GDM1 (cell line): ENCODE results near the gene LDHD.
"Not testable (repeated sequence)": the region's sequence is repeated elsewhere in the genome, so short reads cannot be mapped to it uniquely, and the experiment has no call there.

ENCODE experiments used
- DNase-seq: peaks from one replicate; lab custom pipeline; 2025; lab: John Stamatoyannopoulos, UW

Gene LDHD

DNA sequence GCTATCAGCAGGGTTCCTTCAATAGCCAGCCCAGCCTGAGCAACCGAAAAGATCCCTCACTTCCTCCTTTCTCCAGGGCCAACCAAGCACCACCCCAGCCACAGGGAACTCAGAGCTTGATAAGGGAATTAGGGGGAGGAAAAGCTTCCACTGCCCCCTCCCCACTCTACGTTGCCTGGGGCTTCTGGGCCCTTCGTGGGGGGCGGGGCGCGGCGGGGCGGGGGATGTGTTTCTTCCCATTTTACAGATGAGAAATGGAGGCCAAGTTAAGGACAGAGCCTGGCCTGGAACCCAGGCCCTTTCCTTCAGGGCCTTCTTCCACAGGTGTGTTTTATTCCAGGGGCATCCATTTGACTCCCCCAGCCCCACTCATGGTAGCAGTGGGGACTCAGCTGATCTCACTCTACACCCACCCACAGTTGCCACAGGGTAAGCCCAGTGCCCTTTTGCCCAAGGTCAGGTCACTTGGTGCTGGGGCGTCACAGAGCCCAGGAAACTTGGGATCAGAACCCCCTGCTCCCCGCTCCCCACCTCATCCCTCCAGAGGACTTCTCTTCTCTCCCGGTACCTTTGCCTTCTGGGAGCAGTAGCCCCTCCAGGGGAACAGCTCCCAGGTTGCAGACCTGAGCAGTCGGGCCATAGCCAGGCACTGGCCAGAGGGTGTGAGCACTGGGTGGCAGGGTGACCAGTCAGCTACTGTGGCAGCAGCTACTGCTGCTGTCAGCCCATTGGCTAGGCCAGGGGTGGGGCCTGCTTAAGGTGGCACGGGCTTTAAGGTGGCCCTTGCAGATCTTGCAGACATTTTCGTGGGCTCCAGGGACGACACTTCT, at the start of gene LDHD:
Gene LDHD, minus strand, starts transcription at position 700 of the 830 bp plus-strand sequence. Its CDS starts 60 bp downstream, at position 640.
- peak; percentile 4 for DNase-seq

DNA sequence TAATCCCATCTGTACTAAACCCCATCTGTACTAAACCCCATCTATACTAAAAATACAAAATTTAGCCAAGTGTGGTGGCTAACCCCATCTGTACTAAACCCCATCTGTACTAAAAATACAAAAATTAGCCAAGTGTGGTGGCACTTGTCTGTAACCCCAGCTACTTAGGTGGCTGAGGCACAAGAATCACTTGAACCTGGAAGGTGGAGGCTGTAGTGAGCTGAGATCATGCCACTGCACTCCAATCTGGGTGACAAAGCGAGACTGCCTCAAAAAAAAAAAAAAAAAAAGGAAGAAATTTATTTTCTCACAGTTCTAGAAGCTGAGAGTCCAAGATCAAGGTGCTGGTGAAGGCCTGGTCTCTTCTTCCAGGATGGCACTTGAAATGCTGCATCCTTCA, 43.8 kb upstream of the LDHD start:
- DNase-seq: no peak

DNA sequence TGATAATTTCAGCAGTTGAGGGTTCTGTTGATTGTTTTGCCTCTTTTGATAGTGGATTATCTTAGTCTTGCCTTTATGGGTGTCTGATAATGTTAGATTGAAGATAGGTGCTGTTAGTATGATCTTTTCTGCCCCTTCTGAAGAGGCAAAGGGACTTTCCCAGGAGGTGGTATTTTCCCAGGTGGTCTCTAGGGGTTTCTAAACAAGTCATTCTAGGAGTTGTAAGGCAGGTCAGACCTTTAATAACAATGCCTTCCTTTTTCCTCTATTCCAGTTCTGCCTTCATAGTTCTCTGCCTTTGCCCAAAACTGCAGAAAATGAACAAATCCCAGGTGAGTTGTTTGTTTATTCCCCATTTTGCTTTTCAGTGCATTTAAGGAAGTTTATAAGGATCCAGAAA, 36.1 kb upstream of the LDHD start:
- DNase-seq: no peak

DNA sequence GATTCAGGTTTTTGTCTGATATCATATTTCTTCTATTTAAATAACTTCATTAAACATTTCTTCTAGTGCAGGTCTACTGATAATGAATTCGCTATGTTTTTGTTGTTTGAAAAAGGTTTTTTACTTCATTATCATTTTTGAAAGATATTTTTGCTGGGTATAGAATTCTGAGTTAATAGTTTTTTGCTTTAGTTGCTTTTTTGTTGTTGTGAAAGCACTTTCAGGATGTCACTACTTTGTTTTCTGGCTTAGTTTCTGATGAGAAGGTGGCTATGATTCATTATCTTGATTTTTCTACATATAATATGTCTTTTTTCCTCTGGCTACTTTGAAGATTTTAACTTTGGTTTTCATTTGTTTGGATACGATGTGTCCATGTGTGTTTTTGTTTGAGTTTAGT, 35.2 kb upstream of the LDHD start:
- DNase-seq: no peak

DNA sequence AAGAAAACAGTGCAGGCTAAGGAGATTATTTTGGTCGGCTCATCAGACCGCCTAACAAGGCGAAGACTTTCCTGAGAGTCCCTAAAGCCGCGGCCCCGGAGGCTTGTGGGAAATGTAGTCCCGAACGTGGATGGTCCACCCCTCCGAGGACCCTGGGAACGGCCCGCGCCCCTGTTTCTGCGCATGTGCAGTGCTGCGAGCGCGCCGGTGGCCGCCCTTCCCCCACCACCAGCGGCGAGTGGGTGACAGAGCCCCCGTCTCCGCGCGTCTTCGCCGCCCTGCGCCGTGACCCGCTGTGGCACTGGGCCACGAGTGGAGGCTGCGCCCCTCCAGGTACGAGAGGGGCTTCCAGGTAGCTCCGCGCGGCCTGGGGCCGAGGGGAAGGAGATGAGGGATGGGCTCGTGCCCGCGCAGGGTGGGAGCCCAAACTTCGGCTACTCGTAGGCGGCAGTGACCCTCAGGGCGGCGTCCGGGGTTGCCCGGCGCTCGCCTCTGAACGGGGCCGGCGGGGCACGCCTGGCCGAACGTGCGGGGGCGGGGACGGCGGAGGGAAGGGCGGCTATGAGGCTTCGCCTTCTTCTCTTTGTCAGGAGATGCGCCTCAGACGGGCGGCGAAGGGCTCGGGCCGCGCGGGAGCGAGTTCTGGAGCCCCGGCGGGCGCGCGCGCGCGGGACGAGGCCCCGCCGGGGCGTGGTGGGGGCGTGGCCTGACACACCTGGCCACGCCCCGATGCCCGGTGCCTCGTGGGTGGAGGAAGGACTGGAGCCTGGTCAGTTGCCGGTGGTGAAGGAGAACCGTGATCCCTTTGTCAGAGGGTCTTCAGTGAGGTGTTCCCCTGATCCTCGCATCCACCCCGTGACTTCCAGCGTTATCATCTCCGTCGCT, 32.0 kb upstream of the LDHD start, which contains the start of gene ZFP1:
Gene ZFP1, plus strand, starts transcription at position 214 of the 885 bp plus-strand sequence. CDS start 4,428 bp downstream, outside the sequence.
- DNase-seq: peak; percentile 81

DNA sequence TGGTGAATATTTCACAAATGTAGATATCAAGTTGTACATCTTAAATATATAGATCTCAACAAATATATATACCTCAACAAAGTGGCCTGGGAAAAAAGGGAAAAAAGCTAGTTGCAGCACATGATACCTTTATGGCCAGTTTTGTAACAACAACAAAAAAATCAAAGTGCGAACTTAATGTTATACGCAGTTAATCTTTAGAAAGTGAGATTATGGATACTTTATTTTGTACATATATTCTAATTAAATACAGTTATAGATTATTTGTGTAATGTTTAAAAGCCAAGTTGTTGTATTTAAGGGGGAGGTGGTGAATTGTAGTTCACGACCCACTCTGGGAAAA, 31.4 kb upstream of the LDHD start:
- no peak for DNase-seq

DNA sequence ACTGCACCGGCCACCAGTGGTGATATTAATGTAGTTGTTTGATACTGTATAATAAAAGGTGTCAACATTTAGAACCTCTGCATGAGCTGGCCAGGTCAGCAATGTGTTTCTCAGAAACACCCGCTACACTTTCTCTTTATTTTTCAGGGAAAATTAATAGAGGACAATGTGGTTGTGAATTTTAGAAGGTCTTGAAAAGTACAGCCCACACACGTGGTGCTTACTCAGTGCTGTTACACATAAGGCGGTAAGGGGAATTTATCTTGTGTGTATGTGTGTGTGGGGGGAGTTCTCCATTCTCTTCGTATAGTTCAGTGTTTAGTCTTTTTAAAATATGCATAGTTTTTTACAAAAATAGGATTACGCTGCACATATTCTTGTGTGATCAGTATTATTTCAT, 27.4 kb upstream of the LDHD start:
- DNase-seq: no peak

DNA sequence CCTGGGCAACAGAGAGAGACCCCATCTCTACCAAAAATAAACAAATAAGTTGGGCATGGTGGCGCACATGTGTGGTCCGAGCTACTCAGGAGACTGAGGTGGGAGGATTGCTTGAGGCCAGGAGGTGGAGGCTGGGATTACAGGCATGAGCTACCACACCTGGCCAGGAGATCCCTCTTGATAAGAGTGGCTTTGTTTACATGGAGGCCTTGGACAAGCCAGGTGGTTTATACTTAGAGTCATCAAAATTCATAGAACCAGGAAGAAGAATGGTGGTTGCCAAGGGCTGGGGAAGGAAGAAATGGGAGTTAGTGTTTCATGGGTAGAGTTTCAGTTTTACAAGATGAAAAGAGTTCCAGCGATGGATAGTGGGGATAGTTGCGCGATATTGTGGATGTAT, 22.9 kb upstream of the LDHD start:
- no peak for DNase-seq

DNA sequence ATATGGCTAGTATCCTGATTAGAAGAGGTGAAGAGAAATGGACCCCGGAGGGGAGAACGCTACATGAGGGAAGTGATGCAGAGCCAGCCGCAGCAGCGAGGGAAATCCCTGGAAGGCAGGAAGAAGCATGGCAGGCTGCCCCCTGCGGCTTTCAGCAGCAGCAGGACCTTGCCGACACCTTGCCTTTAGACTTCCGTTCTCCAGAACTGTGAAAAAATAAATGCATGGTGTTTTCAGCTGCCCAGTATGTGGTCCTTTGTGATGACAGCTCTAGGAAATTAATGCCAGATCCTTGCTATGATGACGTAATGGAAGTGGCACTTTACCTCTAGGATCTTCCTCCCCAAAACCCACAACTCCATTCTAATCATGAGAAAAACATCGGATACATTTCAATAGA, 22.1 kb upstream of the LDHD start:
- DNase-seq: no peak

DNA sequence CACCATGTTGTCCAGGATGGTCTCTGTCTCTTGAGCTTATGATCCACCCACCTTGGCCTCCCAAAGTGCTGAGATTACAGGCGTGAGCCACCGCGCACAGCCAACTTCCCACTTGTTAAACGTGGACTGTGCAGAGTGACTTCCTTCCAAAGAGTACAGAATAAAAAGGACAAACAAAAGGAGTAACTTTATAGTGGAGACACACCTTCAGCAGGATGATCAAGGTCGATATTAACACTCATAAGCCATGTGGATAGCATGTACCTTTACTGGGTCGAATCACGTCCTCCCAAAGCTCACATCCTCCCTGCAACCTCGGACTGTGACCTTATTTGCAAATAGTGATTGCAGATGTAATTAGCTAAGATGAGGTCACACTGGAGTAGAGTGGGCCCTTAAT, 21.7 kb upstream of the LDHD start:
- DNase-seq: no peak

DNA sequence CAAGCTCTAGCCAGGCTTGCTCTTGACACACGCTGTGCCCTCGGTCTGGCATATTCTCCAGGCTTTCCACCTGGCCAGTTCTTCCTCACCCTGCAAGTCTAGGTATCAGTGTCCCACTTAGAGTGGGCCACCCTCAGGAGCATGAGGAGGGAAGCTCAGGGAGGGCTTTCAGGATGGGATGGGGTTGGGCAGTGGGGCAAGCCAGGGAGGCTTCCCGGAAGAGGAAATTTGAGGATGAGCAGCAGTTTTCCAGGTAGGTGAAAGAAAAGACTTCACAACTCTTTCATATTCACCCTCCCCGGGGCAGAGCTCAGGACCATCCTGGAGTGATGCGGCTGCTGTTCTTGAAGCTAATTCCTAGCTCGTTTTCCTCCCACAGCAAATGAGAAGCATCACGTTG, 14.5 kb upstream of the LDHD start:
- no peak for DNase-seq

DNA sequence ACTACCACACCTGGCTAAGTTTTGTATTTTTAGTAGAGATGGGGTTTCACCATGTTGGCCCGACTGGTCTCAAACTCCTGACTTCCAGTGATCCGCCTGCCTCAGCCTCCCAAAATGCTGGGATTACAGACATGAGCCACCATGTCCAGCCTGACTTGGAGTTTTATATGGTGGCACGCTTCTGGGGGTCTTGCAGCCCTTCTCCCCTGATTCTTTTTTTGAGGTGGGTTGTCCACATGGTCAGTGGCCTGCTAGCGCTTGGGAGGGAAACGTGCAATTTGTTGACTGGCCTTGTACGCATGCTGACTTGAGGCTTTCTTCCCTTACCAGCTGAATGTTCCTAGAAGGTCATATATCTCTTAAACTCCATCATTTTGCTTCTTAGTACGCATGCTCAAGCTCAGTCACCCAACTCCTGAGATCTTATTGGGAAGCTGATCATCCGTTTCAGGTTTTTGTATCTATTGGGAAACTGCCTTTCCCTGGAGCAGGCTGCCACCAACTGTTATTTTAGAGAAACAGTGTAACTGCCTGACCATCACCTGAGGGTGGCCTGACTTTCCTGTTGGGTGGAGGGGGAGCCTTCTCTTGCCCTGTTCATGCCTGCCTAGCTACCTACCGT, 13.7 kb upstream of the LDHD start:
- no peak for DNase-seq

DNA sequence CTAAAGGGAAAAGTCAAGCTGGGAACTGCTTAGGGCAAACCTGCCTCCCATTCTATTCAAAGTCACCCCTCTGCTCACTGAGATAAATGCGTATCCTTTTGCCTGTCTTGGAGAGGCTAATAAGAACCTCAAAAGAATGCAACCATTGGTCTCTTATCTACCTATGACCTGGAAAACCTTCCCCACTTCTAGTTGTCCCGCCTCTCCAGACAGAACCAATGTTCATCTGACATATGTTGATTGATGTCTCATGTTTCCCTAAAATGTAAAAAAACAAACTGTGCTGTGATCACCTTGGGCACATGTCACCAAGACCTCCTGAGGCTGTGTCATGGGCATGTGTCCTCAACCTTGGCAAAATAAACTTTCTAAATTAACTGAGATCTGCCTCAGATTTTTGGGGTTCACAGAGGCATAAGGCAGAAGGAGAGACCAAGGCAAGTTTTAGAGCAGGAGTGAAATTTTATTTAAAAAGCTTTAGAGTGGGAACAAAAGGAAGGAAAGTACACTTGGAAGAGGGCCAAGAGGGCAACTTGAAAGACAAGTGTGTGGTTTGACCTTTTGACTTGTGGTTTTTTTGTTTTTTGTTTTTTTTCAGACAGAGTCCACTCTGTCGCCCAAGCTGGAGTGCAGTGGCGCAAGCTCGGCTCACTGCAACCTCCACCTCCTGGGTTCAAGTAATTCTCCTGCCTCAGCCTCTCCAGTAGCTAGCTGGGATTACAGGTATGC, 13.0 kb upstream of the LDHD start:
- not testable (repeated sequence) for DNase-seq

DNA sequence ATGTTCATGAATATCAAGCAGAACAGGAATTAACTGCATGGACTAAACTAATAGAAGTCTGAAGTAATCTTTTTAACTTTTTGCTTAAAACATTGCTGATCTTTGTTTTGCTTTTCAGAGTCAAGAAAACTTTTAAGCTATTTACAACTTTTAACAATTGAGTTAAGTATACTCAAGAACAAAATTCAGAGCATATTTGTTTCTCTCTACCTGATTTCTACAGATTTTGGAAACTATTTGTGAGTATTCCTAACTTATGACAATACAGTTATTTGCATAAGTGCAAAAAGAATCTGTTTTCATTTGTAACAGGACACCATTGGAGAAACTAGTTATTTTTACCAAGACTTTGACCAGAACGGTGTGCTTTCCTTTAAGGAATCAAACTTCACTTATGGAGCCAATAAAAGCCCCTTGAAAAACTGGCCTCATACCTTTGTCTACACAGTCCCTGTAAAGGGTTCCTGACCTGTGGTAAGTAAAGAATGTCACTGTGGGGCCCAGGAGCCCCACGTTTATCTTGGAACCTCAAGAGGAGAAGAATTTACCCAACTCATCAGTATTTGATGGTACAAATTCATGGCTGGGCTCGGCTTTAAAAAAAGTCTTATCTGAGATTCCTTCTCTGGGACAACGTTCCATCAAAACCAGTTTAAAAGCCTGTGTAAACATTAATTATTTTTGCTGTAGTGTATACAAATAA, 11.3 kb upstream of the LDHD start:
- DNase-seq: no peak

DNA sequence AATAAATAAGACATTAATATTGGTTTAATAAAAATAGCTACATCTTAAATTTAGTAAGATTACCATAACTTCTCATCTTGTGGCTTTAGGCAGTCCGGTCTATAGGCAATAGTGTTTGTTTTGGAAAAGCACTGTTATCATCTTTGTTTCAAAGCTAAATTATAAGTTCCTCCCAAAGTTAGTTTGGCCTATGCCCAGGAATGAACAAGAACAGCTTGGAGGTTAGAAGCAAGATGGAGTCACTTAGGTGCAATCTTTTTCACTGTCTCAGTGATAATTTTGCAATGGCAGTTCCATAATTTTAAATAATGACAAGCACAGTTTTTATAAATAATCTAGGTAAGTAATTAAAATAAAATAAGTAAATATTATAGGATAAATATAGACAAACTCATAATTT, 6.0 kb upstream of the LDHD start:
- no peak for DNase-seq

DNA sequence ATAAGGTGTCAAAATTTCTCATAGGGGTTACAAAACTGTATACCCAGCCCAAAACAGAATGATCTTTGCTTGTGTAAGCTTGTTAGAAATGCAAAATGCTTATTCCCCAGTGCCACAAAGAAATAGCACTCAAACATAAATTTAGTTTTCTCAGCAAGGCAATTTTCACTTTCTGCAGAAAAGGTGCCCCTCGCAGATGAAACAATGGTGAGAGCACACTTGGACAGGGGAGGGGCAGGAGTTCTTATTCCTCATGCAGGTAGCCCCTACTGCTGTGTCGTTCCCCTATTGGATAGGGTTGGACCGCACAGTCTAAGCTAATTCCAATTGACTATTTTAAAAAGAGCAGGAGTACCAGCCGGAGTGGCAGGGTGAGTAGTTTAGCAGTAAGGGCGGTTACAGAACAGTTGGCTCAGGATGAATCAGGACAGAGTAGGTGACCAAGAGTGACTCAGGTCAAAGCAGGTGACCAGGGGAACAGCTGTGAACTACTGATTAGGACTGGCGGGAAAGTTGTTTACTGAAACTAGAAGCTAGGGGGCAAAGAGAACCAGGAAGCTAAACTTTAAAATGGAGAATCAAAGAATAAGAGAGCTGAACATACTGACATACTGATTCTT, 5.5 kb upstream of the LDHD start:
- no peak for DNase-seq

DNA sequence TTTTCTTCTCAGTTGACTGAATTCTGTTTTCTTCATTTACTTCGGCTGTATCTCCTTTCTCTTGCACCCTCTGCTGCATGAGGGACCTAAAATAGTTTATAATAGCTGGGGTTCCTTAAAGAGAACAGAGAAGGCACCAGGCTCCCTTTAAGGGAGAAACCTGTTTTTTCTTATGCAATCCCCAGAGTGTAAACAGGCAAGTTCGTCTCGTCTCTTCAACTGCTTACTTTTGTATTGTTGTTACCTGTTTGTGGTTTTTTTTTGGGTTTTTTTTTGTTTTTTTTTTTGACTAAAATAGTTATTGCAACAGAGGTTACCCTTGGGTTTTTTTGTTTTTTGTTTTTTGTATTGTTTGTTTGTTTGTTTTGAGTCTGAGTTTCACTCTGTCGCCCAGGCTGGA, 3.7 kb upstream of the LDHD start:
- no peak for DNase-seq

DNA sequence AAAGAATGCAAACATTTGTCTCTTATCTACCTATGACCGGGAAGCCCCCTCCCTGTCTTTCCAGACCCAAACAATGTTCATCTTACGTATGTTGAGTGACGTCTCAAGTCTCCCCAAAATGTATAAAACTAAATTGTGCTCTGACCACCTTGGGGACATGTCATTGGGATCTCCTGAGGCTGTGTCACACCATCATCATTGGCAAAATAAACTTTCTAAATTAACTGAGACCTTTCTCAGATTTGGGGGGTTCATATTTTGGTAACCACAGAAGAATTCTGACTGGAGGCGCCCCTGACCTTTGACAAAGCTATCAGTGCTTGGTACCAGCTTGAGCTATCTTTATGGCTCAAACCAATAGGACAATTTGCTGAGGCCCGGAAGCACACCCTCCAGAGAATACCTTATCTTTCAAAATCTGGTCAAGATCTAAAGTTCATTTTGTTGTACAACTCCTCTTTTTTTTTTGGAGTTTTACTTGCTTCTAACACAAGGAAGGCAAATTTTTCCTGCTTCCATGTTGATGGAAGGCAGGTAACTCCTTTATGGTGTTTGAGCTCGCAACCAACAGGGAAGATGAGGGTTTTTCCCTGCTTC, 2.5 kb upstream of the LDHD start:
- DNase-seq: no peak

DNA sequence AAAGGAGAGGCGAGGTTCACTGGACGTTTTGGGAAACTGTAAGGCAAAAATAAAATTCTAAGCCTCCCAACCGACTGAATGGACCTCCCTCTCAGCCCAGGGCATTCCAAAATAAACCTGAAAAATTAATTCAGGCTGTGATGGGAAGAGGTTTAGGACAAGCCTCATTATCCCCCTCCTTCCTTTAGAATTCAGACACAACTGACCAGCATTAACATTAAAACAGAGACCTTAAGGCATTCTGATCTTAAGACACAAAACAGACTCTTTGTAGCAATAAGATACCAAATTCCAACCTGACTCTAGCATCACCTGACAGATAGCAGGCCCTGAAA, 298 bp upstream of the LDHD start:
- DNase-seq: no peak

DNA sequence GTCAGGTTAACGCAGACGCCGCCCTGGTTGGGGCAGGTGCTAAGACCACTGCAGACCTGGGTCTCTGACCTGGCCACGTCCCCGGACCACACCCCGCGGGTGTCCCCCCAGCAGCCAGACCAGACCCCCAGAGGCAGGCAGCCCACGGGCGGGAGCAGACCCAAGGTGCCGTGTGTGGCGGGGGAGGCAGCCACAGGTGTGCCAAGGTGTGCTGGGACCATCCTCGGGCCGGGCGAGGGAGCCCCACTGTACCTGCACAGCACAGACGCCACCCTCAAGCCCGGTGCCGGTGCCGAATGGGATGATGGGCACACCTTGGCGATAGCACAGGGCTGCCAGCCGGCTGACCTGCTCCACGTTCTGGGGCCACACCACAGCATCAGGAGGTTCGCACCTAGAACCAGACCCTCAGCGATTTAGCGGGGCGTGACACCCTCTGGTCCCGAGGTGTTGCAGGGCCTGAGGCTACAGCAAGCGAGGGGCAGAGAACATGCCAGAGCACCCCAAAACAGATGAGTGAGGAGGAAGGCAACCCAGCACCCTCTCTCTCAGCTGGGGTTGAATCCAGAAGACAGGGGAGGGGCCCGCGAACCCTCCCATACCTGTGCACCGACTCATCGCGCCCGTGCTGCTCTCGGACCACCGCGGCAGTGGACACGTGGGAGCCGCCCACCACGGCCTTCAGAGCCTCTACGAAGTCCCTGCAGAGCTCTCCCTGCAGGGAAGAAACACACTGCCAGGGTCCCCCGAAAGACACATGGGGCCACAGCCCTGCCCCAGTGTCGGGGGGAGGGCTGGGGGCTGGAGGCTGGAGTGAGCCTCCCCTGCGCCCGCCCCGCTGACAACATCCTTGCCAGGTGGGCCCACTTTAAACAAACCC, 1.4 kb downstream of the LDHD start:
- DNase-seq: no peak
